NB4 (cell line): ENCODE results near the gene RABGEF1.

ENCODE experiments used
- MYC ChIP-seq: IDR thresholded peaks from 2 replicates; pipeline ENCODE4 v1.6.1; 2011; ENCODE audit warnings: low read depth, low read length
- TF ChIP-seq, protein P1 (sequence below): IDR thresholded peaks from one replicate; pipeline ENCODE4 v1.5.1; 2012; ENCODE audit warnings: low read depth, low read length

GRCh38 chr7:66741710-66742049 is 1.1 kb downstream of the RABGEF1 start:
- TF ChIP-seq MYC, result no peak
- TF ChIP-seq, protein P1, sequence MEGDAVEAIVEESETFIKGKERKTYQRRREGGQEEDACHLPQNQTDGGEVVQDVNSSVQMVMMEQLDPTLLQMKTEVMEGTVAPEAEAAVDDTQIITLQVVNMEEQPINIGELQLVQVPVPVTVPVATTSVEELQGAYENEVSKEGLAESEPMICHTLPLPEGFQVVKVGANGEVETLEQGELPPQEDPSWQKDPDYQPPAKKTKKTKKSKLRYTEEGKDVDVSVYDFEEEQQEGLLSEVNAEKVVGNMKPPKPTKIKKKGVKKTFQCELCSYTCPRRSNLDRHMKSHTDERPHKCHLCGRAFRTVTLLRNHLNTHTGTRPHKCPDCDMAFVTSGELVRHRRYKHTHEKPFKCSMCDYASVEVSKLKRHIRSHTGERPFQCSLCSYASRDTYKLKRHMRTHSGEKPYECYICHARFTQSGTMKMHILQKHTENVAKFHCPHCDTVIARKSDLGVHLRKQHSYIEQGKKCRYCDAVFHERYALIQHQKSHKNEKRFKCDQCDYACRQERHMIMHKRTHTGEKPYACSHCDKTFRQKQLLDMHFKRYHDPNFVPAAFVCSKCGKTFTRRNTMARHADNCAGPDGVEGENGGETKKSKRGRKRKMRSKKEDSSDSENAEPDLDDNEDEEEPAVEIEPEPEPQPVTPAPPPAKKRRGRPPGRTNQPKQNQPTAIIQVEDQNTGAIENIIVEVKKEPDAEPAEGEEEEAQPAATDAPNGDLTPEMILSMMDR, result no peak
